ENCODE data around the gene CBS. TPM values are rescaled to one million over a fixed set of nuclear protein-coding genes. Genes with fewer than 3 reads are reported as not detected.

CBS gene
- total RNA-seq, 1 donor from 2014 or later, result 92.3 TPM

- Mint-ChIP-seq H3K4me3 (ENCODE audit: unreplicated experiment) (no peak overlapping the region), H3K27ac (ENCODE audit: unreplicated experiment) (no peak overlapping the region), H3K4me1 (ENCODE audit: low read depth) (peaks cover 11% of the 10 kb centered on the region), H3K36me3 (ENCODE audit: low read depth) (peaks cover 19% of the 10 kb centered on the region), H3K9me3 (ENCODE audit: low read depth) (no peaks in the 10 kb centered on the region), H3K27me3 (ENCODE audit: low read depth) (no peaks in the 10 kb centered on the region)
- no peak for DNase-seq (ENCODE audit: low spot score)
- no peak for TF ChIP-seq CTCF (IDR thresholded peaks at IDR 0.05)
Measured at GRCh38 chr21:43020771-43021170, 54.9 kb downstream of the CBS start.

- Mint-ChIP-seq H3K27me3 (ENCODE audit: low read depth) (no peaks in the 10 kb centered on the region), H3K4me1 (ENCODE audit: low read depth) (peaks cover 6% of the 10 kb centered on the region), H3K36me3 (ENCODE audit: low read depth) (peaks cover 20% of the 10 kb centered on the region), H3K9me3 (ENCODE audit: low read depth) (no peaks in the 10 kb centered on the region), H3K27ac (ENCODE audit: unreplicated experiment) (no peak overlapping the region), H3K4me3 (ENCODE audit: unreplicated experiment) (no peak overlapping the region)
- TF ChIP-seq CTCF (IDR thresholded peaks at IDR 0.05), result no peak
- DNase-seq (ENCODE audit: low spot score), result no peak
Measured at GRCh38 chr21:43020177-43020576, 55.5 kb downstream of the CBS start.

GRCh38 chr21:43018519-43018918 is 57.1 kb downstream of the CBS start:
- Mint-ChIP-seq H3K9me3 (ENCODE audit: low read depth) (no peaks in the 10 kb centered on the region), H3K4me3 (ENCODE audit: unreplicated experiment) (no peak overlapping the region), H3K27ac (ENCODE audit: unreplicated experiment) (no peak overlapping the region), H3K4me1 (ENCODE audit: low read depth) (no peaks in the 10 kb centered on the region), H3K27me3 (ENCODE audit: low read depth) (no peaks in the 10 kb centered on the region), H3K36me3 (ENCODE audit: low read depth) (peaks cover 27% of the 10 kb centered on the region)
- TF ChIP-seq CTCF (IDR thresholded peaks at IDR 0.05), result no peak
- no peak for DNase-seq (ENCODE audit: low spot score)

- Mint-ChIP-seq H3K27ac (ENCODE audit: unreplicated experiment) (no peak overlapping the region), H3K36me3 (ENCODE audit: low read depth) (peaks cover 23% of the 10 kb centered on the region), H3K27me3 (ENCODE audit: low read depth) (no peaks in the 10 kb centered on the region), H3K9me3 (ENCODE audit: low read depth) (no peaks in the 10 kb centered on the region), H3K4me3 (ENCODE audit: unreplicated experiment) (no peak overlapping the region), H3K4me1 (ENCODE audit: low read depth) (no peaks in the 10 kb centered on the region)
- TF ChIP-seq CTCF (IDR thresholded peaks at IDR 0.05), result no peak
- DNase-seq (ENCODE audit: low spot score), result no peak
Measured at GRCh38 chr21:43016728-43017127, 58.9 kb downstream of the CBS start.

GRCh38 chr21:43015906-43016540 is 59.6 kb downstream of the CBS start:
- no peak for DNase-seq (ENCODE audit: low spot score)
- H3K9me3 Mint-ChIP-seq (ENCODE audit: low read depth), result no peaks in the 10 kb centered on the region
- H3K27ac Mint-ChIP-seq (ENCODE audit: unreplicated experiment), result no peak overlapping the region
- H3K27me3 Mint-ChIP-seq (ENCODE audit: low read depth), result no peaks in the 10 kb centered on the region
- peaks cover 18% of the 10 kb centered on the region for H3K36me3 Mint-ChIP-seq (ENCODE audit: low read depth)
- H3K4me3 Mint-ChIP-seq (ENCODE audit: unreplicated experiment), result no peak overlapping the region
- no peaks in the 10 kb centered on the region for H3K4me1 Mint-ChIP-seq (ENCODE audit: low read depth)
- TF ChIP-seq CTCF (IDR thresholded peaks at IDR 0.05), result no peak

Measured in chondrocyte (in vitro differentiated cells).